HS-5 (cell line): ENCODE measurements around the gene SALL1.

ENCODE experiments used
- DNase-seq: peaks from one replicate; pipeline ENCODE4 v3.0.0-alpha.2; 2012; ENCODE audit warnings: low read depth

Gene SALL1

DNA sequence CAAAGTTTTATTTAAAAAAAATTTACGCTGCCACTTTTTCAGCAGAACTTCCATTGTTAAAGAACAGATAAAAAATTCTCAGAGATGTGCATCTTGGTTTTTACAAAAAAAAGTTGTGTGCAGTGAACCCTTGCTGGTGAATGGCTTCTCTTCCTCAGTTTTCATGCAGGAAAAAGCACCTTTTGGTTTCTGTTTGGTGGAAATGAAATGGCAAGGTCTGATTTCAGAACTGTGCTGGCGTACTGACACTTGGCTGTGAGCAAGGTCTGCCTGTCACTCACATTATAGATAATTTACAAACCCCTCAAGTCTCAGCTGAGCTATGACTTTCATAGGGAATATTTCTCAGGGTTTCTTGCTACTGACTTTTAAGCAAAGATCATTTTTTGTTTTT is 5.7 kb upstream of the SALL1 start:
- no peak for DNase-seq

DNA sequence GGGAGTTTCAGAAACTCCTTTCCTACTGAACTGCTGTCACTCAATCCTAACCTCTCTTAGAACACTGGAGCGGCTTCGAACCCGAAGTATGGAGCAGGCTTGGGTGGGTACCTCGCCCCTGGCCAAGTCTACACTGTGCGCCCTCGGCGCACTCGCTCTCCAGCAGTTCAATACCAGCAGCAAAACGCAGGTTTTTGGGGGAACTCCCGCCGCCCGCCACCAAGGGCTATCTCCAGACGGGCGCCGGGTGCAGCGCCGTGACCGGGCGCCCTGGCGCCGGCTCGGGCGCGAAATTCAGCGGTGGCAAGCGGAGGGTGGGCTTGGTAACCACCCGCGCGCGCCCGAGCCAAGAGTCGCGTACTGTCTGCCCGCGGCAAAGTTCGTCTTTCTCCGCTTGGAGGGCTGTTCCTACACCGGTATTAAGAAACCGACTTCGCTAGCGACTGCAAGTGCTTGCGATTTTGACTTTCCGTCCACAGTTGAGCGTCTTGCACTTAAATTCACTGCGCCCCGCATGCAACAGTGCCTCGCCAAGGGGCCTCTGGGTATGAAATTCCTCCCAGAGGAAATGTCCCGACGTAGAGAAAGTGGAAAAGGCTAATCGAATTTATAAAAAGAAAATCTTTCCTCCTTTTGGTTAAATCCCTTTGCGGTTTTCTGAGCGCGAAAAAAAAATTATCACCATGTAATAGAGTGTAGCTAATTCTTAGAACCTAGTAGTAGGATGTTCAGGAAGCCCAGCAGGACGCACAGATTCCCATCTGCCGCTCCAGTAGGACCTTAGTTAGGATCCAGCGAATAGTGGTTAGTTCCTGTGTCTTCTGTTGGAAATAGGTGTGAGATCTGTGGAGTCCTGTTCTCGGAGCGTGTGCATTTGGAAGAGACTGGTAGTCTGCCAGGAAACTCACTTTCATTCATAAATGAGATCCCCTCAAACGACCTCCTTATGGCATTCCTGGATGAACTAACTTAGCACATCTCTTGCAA is 5.0 kb upstream of the SALL1 start:
- DNase-seq, result no peak

DNA sequence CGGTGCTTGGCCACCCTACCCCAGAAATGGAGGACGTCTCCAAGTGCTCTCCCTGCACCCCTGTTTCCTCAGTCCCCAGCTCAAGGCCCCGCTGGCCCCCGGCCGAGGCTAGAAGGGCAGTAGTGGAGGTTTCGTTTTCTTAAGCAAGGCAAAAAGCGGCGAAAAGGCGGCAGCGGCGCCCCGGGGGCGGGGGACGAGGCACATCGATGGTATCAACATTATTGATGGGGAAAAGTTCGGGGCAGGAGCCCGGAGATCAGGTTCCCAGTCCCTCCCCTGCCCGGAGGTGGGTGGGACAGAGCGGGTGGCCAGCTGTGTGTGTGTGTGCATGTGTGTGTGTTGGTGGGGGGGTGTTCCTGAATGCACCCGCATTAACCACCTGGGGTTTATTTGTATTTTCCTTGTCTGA is 4.1 kb upstream of the SALL1 start:
- DNase-seq, result no peak

DNA sequence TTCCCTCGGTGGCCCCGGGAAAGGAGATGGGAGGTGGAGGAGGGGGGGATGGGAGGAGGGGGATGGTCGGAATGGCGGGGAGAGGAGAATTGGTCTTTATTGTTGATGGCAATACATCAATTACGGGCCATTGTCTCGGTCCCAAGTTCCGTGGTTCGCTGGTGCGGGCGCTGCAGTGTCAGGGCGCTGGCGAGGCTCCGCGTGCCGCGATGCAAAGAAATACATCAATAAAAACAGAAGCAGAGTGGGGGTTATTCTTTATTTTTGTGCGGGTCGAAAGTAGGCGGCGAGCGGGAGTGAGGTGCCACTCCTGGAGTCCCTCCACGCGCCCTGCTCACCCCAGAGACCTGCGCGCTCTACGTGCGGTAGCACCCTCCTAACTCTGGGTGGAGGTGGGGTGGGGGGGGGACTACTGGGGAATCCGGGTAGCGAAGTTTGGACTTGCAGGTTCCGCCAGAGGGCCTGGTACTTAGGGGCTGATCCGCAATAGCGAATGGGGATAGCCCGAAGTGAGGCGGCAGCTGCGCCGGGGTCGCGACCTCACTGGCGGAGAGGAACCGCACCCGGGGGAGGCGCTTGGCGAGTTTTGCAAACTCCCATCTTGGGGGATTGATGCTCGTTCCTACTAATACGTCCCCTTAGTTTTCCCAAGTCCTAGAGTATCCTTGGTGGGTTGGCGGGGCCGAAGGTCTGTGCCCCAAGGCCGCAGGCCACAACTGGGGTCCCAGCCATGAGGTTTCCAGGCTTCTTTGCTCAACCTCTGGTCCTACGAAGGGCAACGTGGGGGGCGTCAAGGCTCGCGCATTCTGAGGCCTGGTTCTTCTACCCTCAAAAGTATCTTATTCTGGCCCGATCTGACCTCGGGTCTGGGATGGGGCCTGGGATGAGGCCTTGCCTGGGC is 3.5 kb upstream of the SALL1 start:
- no peak for DNase-seq

DNA sequence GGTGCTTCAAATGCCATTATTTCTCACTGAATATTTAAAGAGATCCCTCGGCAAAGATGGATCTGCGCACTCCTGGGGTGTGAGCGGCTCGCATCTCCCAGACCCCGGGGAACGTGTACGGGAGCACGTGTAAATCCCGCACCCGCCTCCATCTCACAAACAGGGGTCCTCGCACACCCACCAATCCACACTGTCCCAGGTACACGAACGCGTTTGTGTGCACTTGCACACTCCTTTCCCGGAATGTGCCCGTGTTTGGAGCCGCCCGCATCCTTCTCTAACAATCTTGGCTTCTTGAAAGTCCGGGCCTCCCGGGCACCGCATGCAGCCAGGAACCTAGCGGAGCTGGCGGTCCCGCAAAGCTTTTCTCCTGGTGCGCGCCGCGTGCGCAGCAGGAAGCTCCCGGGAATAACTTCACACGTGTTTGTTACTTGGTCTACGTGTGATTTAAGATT is 2.5 kb upstream of the SALL1 start:
- DNase-seq, result no peak

DNA sequence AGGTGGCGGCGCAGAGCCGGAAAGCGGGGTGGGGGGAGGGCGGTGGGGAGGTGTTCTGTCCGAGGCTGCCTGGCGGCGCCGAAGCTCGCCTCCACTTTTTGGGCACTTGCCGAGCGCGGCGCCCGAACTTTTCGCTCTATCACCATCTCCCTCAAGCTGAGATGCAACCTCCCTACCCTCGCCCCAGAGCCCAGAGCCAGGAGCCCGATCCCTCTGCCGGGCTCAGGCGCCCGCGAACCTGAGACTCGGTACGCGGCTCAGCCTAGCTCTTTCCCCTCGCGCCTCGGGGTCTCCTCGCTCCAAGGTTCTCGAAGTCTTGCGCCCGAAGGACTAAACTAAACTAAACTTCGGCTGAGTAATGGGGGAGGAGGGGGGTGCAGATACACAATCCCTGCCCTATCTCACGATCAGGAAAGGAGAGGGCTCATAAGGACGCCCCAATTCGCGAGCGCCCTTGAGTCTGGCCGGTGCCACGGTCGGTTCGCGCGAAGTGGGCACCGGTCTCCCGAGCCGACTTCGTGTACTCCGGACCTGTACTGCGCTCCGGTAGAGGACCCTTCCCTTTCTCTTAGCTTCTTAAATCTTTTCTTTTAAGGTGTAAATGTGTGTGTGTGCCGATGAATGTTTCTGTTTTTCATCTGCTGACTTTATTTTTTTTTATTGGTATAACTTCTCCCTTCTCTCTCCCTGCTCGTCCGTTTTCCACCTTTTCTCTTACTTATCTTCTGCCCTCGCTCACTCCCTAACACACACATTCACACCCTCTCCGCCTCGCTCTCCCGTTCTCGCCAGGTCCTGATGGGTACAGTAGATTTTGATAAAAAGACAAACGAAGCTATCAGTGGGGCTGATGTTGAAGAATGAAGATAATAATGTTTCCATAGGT is 1.9 kb upstream of the SALL1 start:
- no peak for DNase-seq

DNA sequence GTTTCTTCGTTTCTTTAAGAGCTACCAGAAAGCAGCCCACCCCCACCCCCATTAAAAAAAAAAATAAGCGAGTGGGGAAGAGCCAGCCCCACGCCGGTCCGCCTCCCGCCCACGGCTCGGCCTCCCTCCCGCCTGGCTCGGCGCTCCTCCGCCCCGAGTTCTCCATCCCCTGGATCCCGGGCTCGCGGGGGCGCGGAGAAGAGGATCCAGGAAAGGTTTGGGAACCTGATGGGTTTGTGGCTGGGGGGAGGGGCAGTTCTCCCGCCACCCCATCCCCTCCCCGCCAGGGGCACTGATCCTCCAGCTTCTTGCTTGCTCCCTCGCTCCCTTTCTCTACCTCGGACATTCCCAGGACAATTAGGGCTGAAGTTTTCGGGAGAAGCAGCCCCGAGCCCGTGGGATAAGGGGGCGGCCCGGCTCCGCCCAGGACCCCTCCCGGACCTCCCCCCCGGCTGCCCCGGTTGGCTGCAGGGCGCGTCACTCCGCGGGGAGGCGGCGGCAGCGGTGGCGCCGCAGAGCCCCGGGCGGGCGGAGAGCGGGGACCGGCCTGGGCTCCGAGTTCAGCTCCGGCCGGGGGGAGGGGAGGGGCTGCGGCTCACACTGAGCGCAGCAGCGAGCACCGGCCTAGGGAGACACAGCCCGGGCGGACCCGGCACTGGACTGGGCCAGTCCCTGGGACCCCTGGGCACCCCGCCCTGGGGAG is 1.0 kb upstream of the SALL1 start:
- no peak for DNase-seq

DNA sequence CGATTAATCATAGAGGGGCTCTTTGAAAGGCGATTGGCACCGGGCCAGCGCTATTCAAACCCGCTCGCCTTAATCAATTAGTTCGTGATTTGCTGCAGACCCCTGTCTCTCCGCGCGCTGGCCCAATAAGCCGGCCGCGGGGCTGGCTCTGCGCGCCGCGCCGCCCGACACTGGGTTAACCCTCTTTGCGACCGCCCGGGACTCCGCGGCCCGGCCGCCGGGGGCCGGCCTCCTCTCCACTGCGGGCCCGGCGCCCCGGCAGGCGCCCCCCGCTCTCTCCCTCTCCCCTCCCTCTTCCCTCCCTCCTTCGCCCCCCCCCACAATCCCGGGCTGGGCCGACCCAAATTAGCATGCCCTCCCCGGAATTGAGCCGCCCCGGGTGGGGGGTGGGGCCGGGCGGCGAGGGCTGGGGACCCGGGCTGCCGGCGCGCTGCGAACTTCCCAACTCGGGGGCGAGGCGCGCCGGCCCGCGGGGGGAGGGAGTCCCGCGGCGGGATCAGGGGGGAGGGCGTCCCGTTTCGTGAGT is 428 bp upstream of the SALL1 start:
- no peak for DNase-seq

DNA sequence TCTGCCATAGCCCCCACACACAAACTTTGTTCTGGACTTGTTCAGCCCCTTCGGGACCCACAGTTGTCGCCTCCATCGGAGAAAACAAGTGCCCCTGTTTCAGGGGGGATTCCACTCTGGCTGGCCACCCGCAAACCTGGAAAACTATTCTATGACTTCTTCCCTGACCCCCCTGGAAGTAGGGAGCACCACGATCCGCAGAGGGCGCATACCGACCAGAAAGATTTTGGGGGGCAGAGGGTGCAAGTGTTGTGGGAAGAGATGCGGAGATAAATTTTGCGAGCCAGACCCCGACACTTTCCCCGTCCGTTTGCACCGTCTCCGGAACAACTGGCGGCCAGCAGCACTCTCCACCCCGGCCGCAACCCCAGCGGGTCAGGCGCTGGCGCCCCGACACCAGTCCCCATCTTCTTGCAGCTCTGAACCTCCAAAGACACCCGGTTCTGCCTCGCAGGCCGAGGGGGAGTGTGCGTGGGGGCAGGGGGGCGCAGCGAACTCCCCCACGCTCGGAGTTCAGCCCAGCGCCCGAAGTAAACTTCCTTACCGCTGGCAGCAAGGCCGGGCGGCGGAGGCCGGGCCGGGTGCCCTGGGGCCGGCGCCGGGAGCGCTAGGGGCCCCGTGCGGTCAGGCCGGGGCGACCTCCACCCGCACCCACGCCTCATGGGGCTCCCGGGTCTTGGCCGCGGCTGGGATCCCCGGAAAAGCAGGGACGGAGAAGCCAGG is 744 bp downstream of the SALL1 start:
- DNase-seq, result no peak

DNA sequence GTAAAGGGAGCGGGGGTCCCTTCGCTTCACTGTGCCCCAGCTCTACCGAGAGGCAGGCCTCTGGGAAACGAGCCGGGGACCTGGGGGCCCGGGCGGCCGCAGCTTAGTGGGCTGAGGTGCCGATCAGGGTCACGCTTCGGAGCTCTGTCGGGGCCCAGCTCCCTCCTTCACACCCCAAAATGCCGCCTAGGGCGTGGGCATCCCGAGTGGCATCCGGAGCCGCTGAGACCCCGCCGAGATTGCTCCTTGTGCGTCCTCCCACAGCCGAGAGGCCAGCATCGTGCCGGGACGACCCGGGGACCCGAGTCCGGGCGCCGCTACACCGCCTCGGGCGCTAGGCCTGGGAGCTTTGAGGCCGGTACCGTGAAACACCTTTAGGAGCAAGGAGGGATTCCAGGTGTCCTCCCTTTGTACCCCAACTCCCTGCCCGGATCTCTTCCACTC is 1.3 kb downstream of the SALL1 start:
- DNase-seq, result no peak

DNA sequence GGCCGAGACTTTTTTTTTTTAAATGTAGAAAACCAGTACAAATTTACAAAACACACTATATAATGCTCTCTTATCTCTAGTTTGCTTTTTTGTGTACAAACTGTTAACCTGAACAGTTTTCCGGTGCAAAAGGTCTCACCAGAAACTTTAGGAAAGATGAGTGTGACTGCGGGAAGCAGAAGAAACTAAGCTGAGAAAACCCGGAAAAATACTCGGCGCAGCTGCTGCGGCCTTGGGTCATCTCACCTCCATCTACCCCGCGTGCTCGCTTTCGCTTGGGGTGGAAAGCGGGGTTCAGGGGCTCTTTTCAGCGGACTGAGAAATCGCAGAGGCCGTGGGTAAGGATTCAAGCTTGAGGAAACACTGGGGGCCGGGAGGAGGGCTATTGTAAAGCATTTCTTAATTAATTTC is 1.8 kb downstream of the SALL1 start:
- DNase-seq, result no peak

DNA sequence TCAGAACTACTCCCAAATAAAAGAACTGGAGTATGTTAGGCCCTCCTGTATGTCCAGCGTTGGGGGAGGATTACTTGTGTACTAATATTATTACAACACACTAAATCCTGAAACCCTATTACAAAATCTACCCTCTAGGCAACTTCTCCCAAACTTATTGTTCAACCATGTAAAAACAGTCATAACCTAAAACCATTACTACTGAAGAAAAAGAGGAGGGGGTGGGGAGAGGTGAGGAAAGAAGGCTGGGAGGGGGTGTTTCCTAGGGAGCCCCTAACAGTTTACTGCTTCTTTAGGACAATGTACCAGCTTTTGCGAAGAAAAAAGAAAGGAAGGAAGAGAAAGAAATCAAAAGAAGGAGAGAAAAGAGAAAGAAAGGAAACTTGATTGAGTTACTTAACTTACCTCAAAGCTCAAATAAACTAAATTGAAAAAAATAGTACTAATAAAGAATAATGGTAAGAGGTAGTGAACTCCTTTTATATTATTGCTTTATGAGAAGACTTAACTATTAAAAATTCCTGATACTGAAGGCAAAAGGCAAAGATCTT is 2.3 kb downstream of the SALL1 start:
- DNase-seq, result no peak

DNA sequence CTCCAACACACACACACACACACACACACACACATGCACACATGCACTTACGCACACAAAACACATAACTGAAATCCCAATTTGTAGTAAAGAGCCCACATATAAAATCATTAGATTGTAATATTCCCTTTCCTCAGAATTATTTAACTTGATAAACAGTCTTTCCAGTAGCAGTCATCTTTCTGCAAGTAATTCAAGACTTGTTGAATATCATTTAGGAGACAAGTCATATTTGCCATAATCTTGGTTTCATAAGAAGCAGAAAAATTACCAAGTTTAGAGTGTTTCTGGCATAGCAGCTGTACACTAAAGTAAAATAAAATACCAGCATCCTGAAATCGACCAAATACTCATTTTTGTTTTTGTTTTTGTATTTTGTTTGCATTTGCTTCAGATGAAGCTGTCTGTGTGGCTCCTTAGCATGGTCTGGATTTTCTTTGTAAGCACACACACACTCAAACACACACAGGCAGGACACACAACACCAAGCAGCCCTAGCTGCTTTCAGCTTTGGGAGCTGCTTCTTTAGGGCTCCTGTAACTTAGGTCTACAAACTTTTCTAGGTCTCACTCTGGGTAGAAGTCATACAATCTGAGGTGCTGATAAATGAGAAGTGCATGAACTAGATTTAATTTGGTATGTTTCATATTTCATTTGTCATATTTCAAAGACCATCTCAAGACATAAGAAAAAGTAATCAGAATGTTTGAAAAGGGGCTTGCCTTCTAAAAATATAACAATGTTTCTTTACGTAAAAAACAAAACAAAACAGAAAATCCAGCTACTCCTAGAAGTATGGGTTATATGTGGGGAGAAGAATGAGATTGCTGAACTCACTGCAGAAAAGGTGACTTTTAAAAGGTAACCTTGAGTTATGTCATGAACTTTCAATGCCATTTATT is 3.0 kb downstream of the SALL1 start:
- no peak for DNase-seq

DNA sequence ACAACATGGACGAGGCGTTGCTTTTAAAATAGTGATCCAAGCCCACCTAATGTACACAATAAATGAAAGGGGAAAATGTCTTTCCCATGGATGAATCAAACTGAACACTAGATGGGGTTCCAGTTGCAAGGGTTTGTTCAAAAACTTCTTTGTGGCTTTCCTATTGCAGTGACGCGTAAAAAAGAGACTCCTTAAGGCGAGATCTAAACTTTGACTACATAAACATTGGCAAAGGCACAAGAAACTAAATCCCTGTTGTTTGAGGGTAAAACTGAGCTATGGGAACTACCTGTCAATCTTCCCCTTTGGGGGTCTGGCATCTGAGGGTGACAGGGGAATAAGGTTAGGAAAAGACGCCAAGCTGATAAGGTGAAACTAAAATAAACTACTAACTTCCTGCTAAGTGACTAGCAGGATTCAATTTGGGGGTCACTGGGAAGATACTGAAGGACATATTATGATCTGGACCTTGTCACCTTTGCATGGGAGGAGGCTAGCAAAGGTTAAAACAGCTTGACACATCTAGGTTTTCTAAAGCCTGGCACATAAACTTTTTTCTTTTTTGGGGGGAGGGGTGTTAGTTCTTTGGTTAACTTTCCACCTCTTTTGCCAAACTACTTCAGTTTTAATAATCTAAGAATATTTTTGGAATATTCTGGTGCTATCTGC is 4.7 kb downstream of the SALL1 start:
- DNase-seq, result no peak

DNA sequence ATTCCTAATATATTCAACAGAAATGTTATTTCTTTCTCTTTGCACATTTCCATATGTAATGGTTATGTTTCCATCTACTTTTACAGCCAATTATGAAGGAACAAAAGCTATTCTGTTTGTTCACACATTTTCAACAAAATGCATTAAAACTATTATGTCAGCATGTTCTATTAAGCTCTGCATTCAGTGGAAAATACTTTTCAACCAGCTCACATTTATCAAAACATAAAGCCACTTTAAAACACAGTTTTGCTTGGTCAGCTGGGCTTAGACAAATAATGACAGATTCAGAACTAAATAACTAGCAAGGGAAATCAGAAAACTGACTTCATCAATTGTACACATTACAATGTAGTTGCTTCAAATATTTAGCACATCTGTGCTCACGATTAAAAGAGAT is 6.9 kb downstream of the SALL1 start:
- no peak for DNase-seq

DNA sequence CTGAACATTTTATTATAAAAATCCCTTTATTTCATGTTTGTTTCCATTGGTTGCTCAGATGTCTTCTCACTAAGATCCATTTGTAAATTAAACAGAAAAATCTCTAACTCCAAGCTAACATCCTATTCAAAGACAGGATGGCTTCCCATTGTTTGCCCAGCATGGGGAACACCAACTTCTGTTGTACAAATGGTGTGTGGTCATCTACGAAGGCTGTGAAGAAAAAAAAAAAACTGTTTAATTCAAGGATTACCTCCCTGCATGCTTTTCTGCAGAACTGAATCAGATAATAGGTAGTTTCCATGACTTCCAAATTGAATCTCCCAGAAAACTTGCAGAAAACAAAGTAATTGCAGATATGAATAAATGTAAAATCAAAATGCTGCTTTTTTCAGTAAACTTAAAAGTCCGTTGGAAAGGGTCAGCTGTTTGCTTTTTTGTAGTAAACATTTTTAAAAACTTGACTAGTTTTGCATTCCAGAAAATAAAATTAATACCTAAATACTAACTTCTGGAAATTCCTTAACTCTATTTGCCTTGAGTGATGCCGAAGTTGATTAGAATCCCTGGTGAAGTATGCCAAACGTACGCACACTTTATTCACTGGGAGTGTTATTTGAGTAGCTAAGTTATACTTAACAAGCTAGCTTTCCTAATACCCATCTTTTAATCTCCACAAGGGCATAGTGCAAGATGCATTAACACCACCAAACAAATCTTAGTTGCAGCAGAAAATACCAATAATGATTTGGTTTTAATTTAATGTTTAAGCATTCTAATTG is 7.7 kb downstream of the SALL1 start:
- no peak for DNase-seq

DNA sequence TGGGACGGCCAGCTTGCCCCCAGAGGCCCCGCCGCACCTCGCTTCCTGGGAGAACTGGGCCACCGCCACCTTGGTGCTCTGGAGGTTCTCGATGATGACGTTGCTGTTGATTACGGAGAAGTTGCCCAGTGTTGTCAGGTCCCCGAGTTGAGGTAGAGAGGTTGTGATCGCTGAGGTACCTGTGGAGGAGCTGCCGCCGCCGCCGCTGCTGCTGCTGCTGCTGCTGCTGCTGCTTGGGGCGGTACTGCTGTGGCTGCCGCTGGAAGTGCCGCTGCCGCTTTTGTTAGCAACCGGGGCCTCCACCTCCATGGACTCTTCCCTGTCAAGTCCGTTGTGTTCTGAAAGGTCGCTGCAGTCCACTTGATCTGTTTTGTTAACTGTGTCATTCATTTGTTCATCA is 9.5 kb downstream of the SALL1 start:
- DNase-seq, result no peak
